Activated CD4-positive, alpha-beta memory T cell treated with anti-CD3 and anti-CD28 coated beads for 36 hours (primary cell): ENCODE results near the gene SMPD2. TPM values are rescaled to one million over a fixed set of nuclear protein-coding genes. Genes with fewer than 3 reads are reported as not detected.

Experiments
- CTCF ChIA-PET: fragments of 350-600 bp; sonication (Branson Sonifier 250); formaldehyde crosslinking; loops from one replicate; lab custom pipeline; 2021; ENCODE audit warnings: antibody characterized with exemption, inconsistent platforms; lab: Charles Lee
- POLR2A ChIA-PET: fragments of 350-600 bp; sonication (Branson Sonifier 250); formaldehyde crosslinking; loops from one replicate; lab custom pipeline; 2021; ENCODE audit warnings: antibody characterized with exemption; lab: Charles Lee
- DNase-seq: peaks from one replicate; pipeline ENCODE4 v3.0.0-alpha.2; 2020
- H3K27ac Mint-ChIP-seq: one replicate; pipeline ENCODE4 v1.8.0; 2021; ENCODE audit warnings: mixed read lengths
- H3K27me3 Mint-ChIP-seq: one replicate; pipeline ENCODE4 v1.8.0; 2021; ENCODE audit warnings: mixed read lengths
- H3K36me3 Mint-ChIP-seq: one replicate; pipeline ENCODE4 v1.8.0; 2021; ENCODE audit warnings: mixed read lengths
- H3K4me1 Mint-ChIP-seq: one replicate; pipeline ENCODE4 v1.8.0; 2021; ENCODE audit warnings: low read depth, mixed read lengths
- H3K4me3 Mint-ChIP-seq: one replicate; pipeline ENCODE4 v1.8.0; 2021; ENCODE audit warnings: mild to moderate bottlenecking, mixed read lengths
- H3K9me3 Mint-ChIP-seq: one replicate; pipeline ENCODE4 v1.8.0; 2021; ENCODE audit warnings: mixed read lengths
- intact Hi-C: fragments of 100-400 bp; cut with micrococcal nuclease; formaldehyde crosslinking; loops from one replicate; pipeline ENCODE4 v1.15.1; 2023
- total RNA-seq, 2 experiments: library from RNA; stranded (reverse); gene quantifications; one replicate each; pipeline ENCODE4 v1.2.3, GENCODE V29; 2021

SMPD2 gene
- total RNA-seq, 2 experiments from 2014 or later = 9.7 TPM

- DNase-seq = no peak
- POLR2A ChIA-PET = interaction anchor here (0.8 kb wide), 1 partner anchor 11 kb away, joined by 3 read pairs; no protein-coding TSS in a partner anchor
- intact Hi-C loops = no loop called here
- Mint-ChIP-seq H3K4me3 (no peak overlapping the region), H3K27me3 (no peaks in the 10 kb centered on the region), H3K27ac (peak overlapping the region; percentile 50), H3K9me3 (peaks cover 4% of the 10 kb centered on the region), H3K4me1 (peaks cover 72% of the 10 kb centered on the region), H3K36me3 (peaks cover 46% of the 10 kb centered on the region)
- CTCF ChIA-PET = no interaction called here
Observed at GRCh38 chr6:109461733-109462526, 21.4 kb downstream of the SMPD2 start.

- peaks cover 58% of the 10 kb centered on the region for H3K4me1 Mint-ChIP-seq
Observed at GRCh38 chr6:109465772-109466171, 25.2 kb downstream of the SMPD2 start.

GRCh38 chr6:109466212-109466923, 25.8 kb downstream of the SMPD2 start:
- CTCF ChIA-PET = no interaction called here
- peak overlapping the region; percentile 23 for H3K27ac Mint-ChIP-seq
- H3K9me3 Mint-ChIP-seq = peaks cover 4% of the 10 kb centered on the region
- H3K27me3 Mint-ChIP-seq = no peaks in the 10 kb centered on the region
- intact Hi-C loops = no loop called here
- peaks cover 74% of the 10 kb centered on the region for H3K36me3 Mint-ChIP-seq
- H3K4me1 Mint-ChIP-seq = peaks cover 63% of the 10 kb centered on the region
- no peak overlapping the region for H3K4me3 Mint-ChIP-seq
- POLR2A ChIA-PET = interaction anchor here (1.1 kb wide), 1 partner anchor 14 kb away, joined by 3 read pairs; no protein-coding TSS in a partner anchor
- DNase-seq = no peak

More at GRCh38 chr6:109465772-109466171, 25.2 kb downstream of the SMPD2 start:
- H3K36me3 Mint-ChIP-seq = peaks cover 74% of the 10 kb centered on the region
- ChIA-PET POLR2A (interaction anchor here (1.1 kb wide), 1 partner anchor 15 kb away, joined by 3 read pairs; no protein-coding TSS in a partner anchor), CTCF (no interaction called here)
- peak overlapping the region; percentile 23 for H3K27ac Mint-ChIP-seq
- intact Hi-C loops = no loop called here
- no peak overlapping the region for H3K4me3 Mint-ChIP-seq
- peaks cover 4% of the 10 kb centered on the region for H3K9me3 Mint-ChIP-seq
- no peaks in the 10 kb centered on the region for H3K27me3 Mint-ChIP-seq
- no peak for DNase-seq

- intact Hi-C loops = no loop called here
- Mint-ChIP-seq H3K9me3 (no peaks in the 10 kb centered on the region), H3K27ac (peak overlapping the region; percentile 6), H3K4me3 (no peak overlapping the region), H3K27me3 (no peaks in the 10 kb centered on the region), H3K4me1 (peaks cover 67% of the 10 kb centered on the region), H3K36me3 (peaks cover 75% of the 10 kb centered on the region)
- no peak for DNase-seq
- ChIA-PET CTCF (no interaction called here), POLR2A (no interaction called here)
Observed at GRCh38 chr6:109467696-109468095, 27.2 kb downstream of the SMPD2 start.

- ChIA-PET POLR2A (interaction anchor here (3.0 kb wide), 1 partner anchor 10 kb away, joined by 11 read pairs; no protein-coding TSS in a partner anchor), CTCF (interaction anchor here (1.3 kb wide), 1 partner anchor 570 kb away, joined by 4 read pairs; no protein-coding TSS in a partner anchor)
- Mint-ChIP-seq H3K4me1 (peaks cover 72% of the 10 kb centered on the region), H3K36me3 (peaks cover 79% of the 10 kb centered on the region), H3K27me3 (no peaks in the 10 kb centered on the region), H3K4me3 (no peak overlapping the region), H3K9me3 (no peaks in the 10 kb centered on the region), H3K27ac (no peak overlapping the region)
- intact Hi-C loops = no loop called here
- no peak for DNase-seq
Observed at GRCh38 chr6:109469591-109470189, 29.2 kb downstream of the SMPD2 start.

GRCh38 chr6:109471105-109471810, 30.7 kb downstream of the SMPD2 start:
- peaks cover 72% of the 10 kb centered on the region for H3K4me1 Mint-ChIP-seq
- no peak for DNase-seq
- peak overlapping the region; percentile 68 for H3K27ac Mint-ChIP-seq
- ChIA-PET CTCF (no interaction called here), POLR2A (interaction anchor here (3.0 kb wide), 1 partner anchor 12 kb away, joined by 11 read pairs; no protein-coding TSS in a partner anchor)
- H3K9me3 Mint-ChIP-seq = no peaks in the 10 kb centered on the region
- H3K4me3 Mint-ChIP-seq = no peak overlapping the region
- intact Hi-C loops = no loop called here
- H3K36me3 Mint-ChIP-seq = peaks cover 78% of the 10 kb centered on the region
- no peaks in the 10 kb centered on the region for H3K27me3 Mint-ChIP-seq

GRCh38 chr6:109472132-109472995, 31.8 kb downstream of the SMPD2 start:
- Mint-ChIP-seq H3K4me1 (peaks cover 73% of the 10 kb centered on the region), H3K9me3 (no peaks in the 10 kb centered on the region), H3K4me3 (no peak overlapping the region), H3K36me3 (peaks cover 76% of the 10 kb centered on the region), H3K27ac (peak overlapping the region; percentile 68), H3K27me3 (no peaks in the 10 kb centered on the region)
- DNase-seq = no peak
- intact Hi-C loops = loop anchor here (1.0 kb wide), 1 partner anchor 14 kb away; no protein-coding TSS in a partner anchor
- ChIA-PET CTCF (interaction anchor here (1.7 kb wide), 1 partner anchor 9 kb away, joined by 6 read pairs; no protein-coding TSS in a partner anchor), POLR2A (interaction anchor here (1.0 to 1.7 kb wide), 3 partner anchors 10 to 17 kb away, joined by 3 to 4 read pairs (median 3); partner anchors contain the start of gene MICAL1)

- H3K4me1 Mint-ChIP-seq = peaks cover 75% of the 10 kb centered on the region
- H3K4me3 Mint-ChIP-seq = no peak overlapping the region
- no peak overlapping the region for H3K27ac Mint-ChIP-seq
- peaks cover 75% of the 10 kb centered on the region for H3K36me3 Mint-ChIP-seq
- H3K9me3 Mint-ChIP-seq = no peaks in the 10 kb centered on the region
- intact Hi-C loops = no loop called here
- ChIA-PET POLR2A (interaction anchor here (1.0 to 1.7 kb wide), 3 partner anchors 9 to 18 kb away, joined by 3 to 4 read pairs (median 3); partner anchors contain the start of gene MICAL1), CTCF (interaction anchor here (0.6 to 1.7 kb wide), 2 partner anchors 9 to 90 kb away, joined by 3 to 6 read pairs; no protein-coding TSS in a partner anchor)
- no peaks in the 10 kb centered on the region for H3K27me3 Mint-ChIP-seq
- DNase-seq = no peak
Observed at GRCh38 chr6:109473120-109473519, 32.6 kb downstream of the SMPD2 start.

- H3K4me3 Mint-ChIP-seq = no peak overlapping the region
- intact Hi-C loops = loop anchor here (1.0 kb wide), 1 partner anchor 8 kb away; the partner anchor contains the start of gene ZBTB24
Observed at GRCh38 chr6:109474995-109475394, 34.5 kb downstream of the SMPD2 start.

GRCh38 chr6:109475625-109476024, 35.1 kb downstream of the SMPD2 start:
- intact Hi-C loops = loop anchor here (1.0 kb wide), 1 partner anchor 8 kb away; the partner anchor contains the start of gene ZBTB24
- no peak for DNase-seq
- H3K27me3 Mint-ChIP-seq = no peaks in the 10 kb centered on the region
- H3K9me3 Mint-ChIP-seq = no peaks in the 10 kb centered on the region
- POLR2A ChIA-PET = no interaction called here
- CTCF ChIA-PET = no interaction called here
- peaks cover 84% of the 10 kb centered on the region for H3K4me1 Mint-ChIP-seq
- no peak overlapping the region for H3K4me3 Mint-ChIP-seq
- peak overlapping the region; percentile 55 for H3K27ac Mint-ChIP-seq
- peaks cover 74% of the 10 kb centered on the region for H3K36me3 Mint-ChIP-seq

More at GRCh38 chr6:109474995-109475394, 34.5 kb downstream of the SMPD2 start:
- H3K27me3 Mint-ChIP-seq = no peaks in the 10 kb centered on the region
- ChIA-PET CTCF (no interaction called here), POLR2A (no interaction called here)
- peak overlapping the region; percentile 72 for H3K27ac Mint-ChIP-seq
- peaks cover 81% of the 10 kb centered on the region for H3K4me1 Mint-ChIP-seq
- H3K36me3 Mint-ChIP-seq = peaks cover 73% of the 10 kb centered on the region
- H3K9me3 Mint-ChIP-seq = no peaks in the 10 kb centered on the region
- DNase-seq = no peak
